ENCODE measurements around the gene ADD1.

Gene ADD1

DNA sequence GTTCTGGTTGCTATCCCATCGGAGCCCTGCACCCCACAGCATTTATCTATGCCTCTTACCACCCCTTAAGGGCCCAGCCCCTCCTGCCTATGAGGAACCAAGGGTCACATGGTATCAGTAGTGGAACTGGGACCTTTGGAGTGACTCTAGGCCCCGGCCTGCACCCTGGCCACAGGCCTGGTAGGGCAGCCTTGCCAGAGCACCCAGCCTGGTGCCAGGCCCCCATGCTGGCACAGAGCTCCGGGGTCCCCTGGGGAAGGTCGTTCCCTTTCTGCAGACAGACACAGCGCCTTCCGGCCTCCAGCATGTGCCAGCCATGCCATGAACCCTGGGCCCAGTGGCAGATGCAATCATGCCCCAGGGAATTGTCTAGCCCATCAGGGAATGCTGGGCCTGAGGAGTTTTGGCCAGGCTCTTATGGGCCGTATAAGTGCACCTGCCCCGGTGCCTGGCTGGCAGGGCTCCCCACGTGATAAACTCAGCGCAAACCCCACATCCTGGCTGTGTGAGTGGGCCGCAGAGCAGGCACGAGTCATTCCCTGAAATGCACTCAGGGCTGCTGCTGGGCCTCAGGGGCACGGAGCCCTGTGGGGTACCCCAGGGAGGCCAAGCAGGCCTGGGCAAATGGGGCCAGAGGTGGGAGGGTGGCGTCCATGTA, 19.8 kb upstream of the ADD1 start:
- DNase-seq = no peak

DNA sequence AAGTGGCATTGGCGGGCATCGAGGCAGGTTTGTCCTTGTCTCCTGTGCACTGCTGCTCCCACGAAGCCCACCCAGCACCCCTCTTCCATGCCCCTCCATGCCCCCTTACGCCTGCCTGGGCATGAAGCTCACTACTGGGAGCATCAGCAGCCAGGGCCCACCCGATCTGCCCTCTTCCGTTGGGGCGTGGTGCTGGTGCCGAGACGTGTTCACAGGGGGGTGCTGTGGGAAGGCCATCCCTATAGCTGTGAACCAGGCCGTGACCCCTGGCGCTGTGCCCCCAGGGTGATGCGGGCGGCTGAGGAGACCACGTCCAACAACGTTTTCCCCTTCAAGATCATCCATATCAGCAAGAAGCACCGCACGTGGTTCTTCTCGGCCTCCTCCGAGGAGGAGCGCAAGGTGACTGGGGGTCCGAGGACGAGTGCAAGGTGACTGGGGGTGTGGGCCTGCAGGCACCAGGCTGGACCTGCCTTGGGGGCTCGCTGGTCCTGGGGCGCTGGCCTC, 19.3 kb upstream of the ADD1 start:
- no peak for DNase-seq

DNA sequence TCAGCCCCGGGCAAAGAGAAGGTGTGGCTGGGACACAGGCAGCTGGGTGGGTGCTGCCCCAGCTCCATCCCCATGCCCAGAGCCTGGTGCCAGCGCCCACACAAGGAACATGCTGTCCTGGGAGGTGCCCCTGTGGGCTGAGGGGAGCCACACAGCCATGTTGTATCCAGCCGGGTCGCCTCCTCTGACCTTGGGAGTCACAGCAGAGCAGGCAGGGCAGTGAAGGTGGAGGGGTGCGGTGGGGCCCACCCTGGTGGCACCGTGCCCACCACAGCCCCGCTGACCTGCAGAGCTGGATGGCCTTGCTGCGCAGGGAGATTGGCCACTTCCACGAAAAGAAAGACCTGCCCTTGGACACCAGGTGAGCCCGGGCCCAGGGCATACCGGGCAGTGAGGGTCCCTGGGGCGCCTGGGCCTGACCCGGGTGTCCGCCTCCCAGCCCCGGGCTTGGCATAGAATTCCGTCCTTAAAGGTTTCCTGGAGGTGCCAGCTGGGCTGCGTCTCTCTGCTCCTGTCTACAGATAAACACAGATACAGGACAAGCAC, 18.7 kb upstream of the ADD1 start:
- DNase-seq = no peak

DNA sequence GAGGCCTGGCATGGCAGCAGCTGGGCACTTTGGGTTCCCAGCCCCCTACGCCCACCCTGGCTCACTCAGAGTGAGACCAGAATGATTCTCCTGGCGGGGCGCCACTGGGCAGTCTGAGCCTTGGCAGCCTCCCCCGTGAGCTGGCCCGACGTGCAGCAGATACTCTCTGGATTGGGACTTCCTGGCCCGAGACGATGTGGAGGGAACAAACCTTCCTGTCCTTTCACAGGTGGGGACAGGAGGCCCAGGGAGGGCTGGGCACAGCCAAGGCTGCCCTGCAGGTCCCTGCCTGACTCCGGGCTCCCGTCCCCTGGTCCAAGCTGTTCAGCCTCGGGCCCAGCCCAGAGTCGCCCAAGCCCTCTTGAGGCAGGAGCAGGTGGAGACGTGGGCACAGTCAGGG, 17.9 kb upstream of the ADD1 start:
- no peak for DNase-seq

DNA sequence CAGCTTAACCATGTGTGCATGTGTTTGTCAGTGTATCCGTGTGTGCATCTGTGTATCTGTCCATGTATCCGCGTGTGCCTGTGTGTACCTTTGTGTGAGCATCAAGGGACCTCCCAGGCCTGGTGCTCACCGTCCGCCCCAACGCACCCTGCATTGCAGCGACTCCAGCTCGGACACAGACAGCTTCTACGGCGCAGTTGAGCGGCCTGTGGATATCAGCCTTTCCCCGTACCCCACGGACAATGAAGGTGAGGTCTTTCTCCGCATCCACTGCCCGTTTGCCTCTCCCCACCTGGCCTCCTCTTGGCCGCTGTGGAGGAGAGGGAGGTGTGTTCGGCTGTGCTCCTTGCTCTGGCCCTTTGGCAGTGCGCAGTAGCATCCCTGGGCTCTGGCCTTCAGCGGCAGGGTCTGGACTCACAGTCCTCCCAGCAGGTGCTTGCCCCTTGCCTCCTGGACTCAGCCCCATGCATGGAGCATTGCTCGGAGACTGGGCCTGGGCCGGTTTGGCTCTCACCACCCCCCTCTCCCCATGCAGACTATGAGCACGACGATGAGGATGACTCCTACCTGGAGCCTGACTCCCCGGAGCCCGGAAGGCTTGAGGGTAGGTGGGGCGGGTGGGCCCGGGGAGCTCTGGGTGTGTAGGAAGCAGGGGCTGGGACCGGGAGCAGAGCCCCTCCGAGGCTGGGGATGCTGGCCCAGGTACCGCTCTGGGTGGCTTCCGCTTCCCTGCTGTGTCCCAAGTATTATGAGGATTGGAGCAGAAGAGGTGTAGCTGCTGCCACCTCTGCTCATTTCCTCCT, 16.4 kb upstream of the ADD1 start:
- DNase-seq = no peak

DNA sequence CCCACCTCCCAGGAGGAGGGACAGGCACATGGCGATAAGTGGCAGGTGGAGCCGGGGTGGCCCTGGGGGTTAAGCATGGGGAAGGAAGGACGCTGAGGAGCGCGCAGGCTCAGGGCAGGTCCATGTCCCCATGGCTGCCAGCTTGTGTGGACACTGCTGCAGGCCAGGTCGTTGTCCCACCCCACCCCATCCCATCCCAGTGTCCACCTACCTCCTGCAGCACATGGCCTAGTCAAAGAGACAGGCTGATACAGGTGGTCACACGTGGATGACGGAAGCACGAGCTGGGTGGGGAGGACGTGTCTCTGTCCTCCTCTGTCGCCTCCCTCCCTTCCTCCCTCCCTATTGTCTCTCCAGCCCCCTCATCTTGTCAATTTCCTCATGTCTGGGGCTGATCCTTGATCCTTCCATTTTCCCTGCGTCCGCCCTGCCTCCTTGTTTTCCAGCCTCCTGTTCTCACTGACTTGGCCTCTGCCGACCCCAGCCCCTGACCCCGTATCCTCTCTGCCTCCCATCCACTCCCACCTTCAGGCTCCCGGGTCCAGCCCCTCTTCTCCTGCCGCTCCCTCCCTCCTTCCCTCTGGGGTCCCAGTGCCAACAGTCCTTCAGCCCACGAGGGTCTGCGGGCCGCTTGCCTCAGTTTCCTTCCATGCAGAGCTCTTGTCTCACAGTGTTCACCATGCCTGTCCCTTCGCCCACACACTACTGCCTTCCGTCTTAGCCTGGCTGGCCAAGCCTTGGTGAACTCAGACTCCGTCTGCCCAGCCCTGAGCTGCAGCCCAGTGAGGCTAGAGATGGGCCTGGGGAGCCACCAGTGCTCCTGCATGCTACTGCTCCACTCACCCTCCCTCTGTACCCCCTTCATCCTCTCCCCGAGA, 15.5 kb upstream of the ADD1 start:
- DNase-seq = no peak

DNA sequence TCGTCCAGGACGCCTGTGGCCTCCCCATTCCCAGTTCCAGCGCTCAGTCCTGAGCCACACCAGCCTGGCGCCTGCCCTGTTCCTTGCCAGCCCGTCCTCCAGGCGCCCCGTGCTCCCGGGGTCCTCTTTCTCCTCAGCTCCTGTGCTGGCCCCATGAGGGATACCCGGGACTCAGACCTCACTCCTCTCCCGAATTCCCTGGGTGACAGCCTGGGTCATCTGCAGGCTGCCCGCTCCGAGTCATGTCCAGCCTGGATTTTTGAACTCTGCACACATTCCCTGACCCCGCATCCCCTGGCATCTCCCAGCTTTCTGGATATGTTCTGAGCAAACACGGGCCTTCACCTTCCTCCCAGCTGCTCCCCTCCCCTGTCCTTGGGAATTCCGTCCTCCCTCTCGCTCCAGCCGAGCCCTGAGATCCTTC, 14.9 kb upstream of the ADD1 start:
- DNase-seq = no peak

DNA sequence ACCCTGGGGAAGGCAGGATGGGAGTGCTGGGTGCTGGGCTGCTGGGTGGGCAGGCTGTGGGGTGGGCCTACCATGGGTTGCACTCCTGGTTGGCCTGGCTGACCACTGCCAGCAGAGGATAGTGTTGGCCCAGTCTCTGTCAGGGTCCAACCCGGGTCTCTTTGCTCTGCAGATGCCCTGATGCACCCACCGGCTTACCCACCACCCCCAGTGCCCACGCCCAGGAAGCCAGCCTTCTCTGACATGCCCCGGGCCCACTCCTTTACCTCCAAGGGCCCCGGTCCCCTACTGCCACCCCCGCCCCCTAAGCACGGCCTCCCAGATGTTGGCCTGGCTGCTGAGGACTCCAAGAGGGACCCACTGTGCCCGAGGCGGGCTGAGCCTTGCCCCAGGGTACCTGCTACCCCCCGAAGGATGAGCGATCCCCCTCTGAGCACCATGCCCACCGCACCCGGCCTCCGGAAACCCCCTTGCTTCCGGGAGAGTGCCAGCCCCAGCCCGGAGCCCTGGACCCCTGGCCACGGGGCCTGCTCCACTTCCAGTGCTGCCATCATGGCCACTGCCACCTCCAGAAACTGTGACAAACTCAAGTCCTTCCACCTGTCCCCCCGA, 14.2 kb upstream of the ADD1 start:
- no peak for DNase-seq

DNA sequence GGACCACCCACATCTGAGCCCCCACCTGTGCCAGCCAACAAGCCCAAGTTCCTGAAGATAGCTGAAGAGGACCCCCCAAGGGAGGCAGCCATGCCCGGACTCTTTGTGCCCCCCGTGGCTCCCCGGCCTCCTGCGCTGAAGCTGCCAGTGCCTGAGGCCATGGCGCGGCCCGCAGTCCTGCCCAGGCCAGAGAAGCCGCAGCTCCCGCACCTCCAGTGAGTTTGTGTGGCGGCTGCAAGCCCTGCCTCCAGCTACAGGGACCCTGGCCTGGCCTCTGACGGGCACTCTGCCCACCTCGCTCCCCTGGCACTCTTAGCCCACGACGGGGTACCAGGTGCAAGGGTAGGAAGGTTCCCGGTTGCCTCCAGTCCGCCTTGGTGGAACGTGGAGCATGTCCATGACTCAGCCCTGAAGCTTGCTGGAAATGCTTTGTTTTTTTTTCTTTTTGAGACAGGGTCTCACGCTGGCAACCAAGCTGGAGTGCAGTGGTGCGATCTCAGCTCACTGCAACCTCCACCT, 13.7 kb upstream of the ADD1 start:
- no peak for DNase-seq

DNA sequence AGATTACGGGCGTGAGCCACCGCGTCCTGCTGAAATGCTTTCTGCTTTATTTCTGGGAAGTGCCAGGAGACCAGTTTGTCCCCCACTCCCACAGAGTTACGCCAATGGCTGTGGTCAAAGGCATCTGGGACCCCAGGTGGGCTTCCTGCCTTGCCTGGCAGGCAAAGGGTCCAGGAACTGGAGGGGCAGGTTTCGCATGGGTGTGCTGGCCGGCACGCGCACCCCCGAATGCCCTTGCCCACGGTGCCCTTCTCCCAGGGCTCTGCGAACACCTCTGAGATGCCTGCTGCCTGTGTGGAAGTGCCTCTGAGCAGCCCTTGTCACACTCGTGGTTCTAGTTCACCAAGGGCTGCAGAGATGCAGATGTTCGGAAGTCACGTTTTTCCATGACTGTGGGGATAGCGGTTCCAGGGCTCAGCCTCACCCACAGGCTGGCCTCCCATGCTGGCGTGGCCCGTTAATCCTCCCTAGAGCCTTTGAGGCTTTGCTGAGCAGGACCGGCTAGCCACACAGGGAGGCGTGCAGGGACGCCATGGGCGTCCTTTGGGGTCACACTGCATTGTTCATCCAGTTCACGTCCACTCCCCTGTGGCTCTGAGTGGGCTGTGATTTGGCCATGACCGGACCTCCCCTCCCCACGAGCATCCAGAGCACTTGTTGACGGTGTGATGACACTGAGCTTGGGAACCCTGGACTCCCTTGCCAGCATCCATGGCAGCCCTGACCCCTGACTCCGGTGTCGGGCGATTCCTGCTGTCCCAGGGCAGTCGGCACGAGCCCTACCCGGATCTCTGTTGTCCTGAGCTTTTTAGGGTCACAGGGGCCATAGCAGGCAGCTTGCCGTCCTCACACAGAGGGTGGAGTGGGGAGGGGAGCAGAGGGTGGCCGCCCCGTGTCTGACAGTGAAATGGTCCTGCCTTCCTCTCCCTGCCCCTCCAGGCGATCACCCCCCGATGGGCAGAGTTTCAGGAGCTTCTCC, 12.7 kb upstream of the ADD1 start:
- no peak for DNase-seq

DNA sequence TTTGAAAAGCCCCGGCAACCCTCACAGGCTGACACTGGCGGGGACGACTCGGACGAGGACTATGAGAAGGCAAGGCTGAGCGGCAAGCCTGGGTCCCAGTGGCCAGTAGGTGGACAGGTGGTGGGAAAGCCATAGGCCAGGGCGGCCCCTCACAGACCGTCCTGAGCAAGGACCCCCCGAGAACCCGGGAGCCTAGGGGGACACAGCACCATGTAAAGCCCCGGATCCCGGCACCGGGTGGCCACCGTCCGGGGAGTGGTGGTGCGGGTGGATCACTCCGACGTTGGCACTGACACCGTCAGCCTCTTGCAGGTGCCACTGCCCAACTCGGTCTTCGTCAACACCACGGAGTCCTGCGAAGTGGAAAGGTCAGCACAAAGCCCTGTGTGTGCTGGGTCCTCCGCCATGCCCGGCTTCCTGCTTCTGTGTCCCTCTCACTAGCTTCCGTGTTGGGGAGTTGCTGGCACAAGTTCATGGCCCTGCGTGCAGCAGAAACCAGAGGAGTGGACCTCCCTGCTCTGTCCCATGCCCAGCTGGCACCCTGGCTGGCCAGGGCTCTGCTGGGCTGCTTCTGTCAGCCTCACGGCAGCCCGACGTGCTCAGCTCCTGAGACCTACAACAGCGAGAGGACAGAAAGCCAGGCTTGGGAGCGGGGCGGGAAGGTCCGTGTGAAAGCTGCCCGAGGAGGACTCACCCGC, 11.9 kb upstream of the ADD1 start:
- no peak for DNase-seq

DNA sequence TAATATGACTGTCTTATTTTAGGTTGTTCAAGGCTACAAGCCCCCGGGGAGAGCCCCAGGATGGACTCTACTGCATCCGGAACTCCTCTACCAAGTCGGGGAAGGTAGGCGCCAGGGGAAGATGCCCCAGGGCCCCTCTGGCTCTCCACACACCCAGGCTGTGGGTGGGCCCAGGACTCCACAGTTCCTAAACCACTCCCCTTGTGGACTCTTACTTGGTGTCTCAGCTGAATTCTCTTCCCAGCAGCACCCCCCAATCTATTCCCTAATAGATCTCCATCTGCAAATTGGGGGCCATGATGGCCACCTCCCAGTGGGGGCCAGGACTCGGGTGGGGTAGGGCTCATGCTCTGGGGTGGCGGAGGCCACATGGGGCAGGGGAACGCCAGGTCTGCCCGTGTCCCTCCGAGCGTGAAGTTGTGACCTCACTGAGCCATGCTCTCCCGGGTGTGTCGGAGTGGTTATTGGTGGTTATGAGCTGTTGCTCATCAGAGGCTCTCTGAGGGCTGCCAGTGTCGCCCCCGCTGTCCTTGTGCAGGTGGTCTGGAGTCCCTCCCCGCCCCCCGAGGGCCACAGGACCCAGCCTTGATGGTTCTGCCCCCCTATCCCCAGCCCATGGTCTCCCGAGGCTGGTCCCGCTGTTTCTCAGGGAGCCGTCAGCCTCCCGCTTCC, 11.2 kb upstream of the ADD1 start:
- DNase-seq = no peak

DNA sequence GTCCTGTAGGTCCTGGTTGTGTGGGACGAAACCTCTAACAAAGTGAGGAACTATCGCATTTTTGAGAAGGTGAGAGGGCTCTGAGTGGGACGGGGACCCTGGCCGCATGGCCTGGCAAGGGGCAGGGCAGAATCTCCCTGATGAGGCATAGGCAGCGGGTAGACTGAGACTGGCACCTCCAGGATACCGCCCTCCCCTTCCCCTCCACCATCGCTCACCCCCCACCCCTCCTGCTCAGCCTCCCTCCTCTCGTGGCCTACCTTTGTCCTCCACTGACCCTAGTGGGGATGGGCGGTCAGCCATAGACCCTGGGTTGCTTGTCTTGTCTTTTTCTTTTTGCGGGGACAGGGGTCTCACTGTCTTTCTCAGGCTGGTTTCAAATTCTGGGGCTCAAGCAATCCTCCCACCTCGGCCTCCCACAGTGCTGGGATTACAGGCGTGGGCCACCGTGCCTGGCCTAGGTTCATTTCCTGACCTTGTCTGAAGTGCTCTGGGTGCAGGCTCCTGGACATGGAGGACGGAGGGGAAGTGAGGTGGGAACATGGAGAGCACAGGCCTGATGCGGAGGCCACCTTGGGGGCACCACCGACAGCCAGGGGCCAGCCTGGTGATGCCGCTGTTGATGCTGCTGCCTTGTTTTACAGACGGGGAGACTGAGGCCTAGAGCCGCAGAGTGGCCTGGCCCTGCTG, 10.5 kb upstream of the ADD1 start:
- DNase-seq = no peak

DNA sequence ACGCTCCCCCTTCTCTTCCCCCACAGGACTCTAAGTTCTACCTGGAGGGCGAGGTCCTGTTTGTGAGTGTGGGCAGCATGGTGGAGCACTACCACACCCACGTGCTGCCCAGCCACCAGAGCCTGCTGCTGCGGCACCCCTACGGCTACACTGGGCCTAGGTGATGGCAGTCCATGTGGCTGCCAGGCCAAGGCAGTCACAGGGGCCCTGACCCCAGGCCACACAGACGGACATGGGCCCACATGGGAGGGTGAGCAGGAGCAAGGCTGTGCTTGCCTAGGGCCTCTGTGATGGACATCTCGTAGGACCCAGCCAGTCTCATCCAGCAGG, 10.0 kb upstream of the ADD1 start:
- no peak for DNase-seq

DNA sequence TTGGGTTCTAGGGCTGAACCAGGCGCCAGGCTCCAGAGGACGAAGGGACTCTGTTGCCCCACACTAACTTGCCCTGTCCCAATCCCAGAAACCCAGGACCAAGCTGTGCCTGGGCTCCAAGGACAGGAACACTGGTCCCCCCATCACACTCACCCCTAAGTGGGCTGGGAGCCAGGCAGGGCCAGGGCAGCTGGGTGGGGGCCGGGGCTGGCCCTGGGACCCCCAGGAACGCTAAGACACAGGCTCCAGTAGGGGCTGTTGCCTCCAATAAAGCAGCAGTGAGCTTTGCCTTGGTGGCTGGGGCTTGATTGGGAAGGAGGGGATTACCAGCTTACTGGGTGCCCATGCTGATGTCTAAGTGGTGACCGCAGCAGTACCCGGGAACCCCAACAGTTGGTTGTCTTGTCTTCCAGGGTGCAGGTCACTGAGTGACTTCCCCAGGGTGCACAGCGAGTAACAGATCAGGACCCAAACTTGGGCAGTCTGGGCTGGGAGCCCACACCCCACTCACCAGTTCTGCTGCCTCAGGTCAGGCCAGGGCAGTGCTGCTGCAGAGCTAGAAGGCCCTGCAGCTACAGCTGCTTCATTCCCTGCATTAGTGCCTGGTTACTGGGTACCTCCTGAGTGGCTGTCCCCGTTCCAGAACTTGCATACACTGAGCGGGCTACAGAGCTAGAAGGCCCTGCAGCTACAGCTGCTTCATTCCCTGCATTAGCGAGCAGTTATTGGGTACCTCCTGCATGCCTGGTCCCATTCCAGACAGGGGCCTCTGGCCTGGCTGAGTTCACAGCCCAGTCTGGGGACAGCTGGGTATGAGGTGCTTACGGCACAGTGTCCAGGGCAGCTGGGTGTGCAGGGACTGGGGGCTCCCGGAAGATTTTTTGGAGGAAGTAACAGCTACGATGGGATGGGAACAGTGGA, 9.4 kb upstream of the ADD1 start:
- DNase-seq = no peak

DNA sequence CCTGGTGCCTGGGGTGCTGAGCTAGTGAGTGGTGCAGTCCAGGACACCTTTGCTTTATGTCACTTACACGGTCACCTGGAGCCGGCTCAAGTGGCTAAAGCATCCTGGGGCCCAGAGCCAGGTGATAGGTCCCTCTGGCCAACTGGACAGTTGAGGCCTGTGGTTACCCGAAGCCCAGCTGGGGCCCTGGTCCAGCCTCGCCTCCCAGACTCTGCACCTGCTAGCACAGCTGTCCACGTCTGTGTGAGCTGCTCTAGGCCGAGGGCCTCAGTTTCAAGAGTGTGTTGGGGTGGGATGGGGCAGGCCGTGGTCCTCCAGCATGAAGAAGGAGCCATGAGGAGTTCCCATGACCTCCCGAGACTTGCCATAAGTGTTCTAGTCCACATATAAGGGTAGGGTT, 7.7 kb upstream of the ADD1 start:
- DNase-seq = no peak

DNA sequence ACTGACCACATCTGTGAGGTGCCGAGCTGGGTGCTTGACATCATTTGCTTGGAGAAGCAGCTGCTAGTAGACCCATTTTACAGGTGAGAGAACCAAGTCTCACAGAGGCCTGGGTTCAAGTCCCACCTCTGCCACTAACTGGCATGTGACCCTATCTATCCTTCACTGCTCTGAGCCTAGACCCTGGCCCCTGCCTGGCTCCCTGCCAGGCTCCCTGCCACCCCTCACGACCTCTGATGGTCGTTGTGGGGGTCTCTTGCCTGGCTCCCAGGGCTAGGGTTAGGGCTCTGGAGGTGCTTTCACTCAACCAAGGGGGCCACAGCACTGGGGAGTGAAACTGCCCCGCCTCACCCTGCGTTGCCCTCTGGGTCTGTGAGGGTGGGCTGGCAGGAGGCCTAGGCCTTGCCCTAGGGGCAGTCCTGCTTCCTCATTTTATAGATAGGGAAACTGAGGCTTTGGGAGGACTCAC, 7.2 kb upstream of the ADD1 start:
- DNase-seq = no peak

Measured in SHP77 treated with DMSO at 0.1 percent for 48 hours (cell line).